MCF 10A (cell line): ENCODE data around the gene DCAF15. TPM values are rescaled to one million over a fixed set of nuclear protein-coding genes. Genes with fewer than 3 reads are reported as not detected.

ENCODE experiments used
- BruUV-seq: library from RNA; stranded (reverse); fragments of 400-500 nt; replicated peaks from 2 replicates; lab custom pipeline; 2021; lab: Mats Ljungman, UMichigan
- CTCF ChIA-PET: fragments of 300-600 bp; sonication (Branson Sonifier 250); formaldehyde crosslinking; extraction: SDS; loops from one replicate; lab custom pipeline; 2021; ENCODE audit warnings: antibody characterized with exemption, inconsistent platforms; lab: Yijun Ruan, JAX
- POLR2A ChIA-PET: fragments of 300-600, 350-650 bp; sonication (Branson Sonifier 250); formaldehyde crosslinking; extraction: SDS; loops from one replicate; lab custom pipeline; 2020; ENCODE audit warnings: antibody characterized with exemption, inconsistent platforms; lab: Yijun Ruan, JAX
- DNase-seq: peaks from one replicate; pipeline ENCODE4 v3.0.0-alpha.2; 2018; ENCODE audit not compliant: unreplicated experiment
- H3K27ac Mint-ChIP-seq: one replicate; pipeline ENCODE4 v1.8.0; 2022; ENCODE audit warnings: mild to moderate bottlenecking, low read depth, mixed read lengths; ENCODE audit not compliant: unreplicated experiment
- H3K27me3 Mint-ChIP-seq: one replicate; pipeline ENCODE4 v1.8.0; 2022; ENCODE audit warnings: mixed read lengths; ENCODE audit not compliant: insufficient read depth, unreplicated experiment
- H3K36me3 Mint-ChIP-seq: one replicate; pipeline ENCODE4 v1.8.0; 2022; ENCODE audit warnings: mild to moderate bottlenecking, moderate library complexity, mixed read lengths; ENCODE audit not compliant: insufficient read depth, unreplicated experiment
- H3K4me1 Mint-ChIP-seq: one replicate; pipeline ENCODE4 v1.8.0; 2022; ENCODE audit warnings: mixed read lengths; ENCODE audit not compliant: insufficient read depth, unreplicated experiment
- H3K4me3 Mint-ChIP-seq: one replicate; pipeline ENCODE4 v1.8.0; 2022; ENCODE audit warnings: mild to moderate bottlenecking, moderate library complexity, mixed read lengths; ENCODE audit not compliant: unreplicated experiment
- H3K9me3 Mint-ChIP-seq: one replicate; pipeline ENCODE4 v1.8.0; 2022; ENCODE audit warnings: mixed read lengths; ENCODE audit not compliant: unreplicated experiment
- intact Hi-C: fragments of 100-400 bp; cut with micrococcal nuclease; formaldehyde crosslinking; loops from 2 replicates; pipeline ENCODE4 v1.14.1; 2022
- total RNA-seq: library from RNA; stranded (reverse); gene quantifications from 2 replicates; pipeline ENCODE4 v1.2.3, GENCODE V29; 2022
- TF ChIP-seq, protein P1 (sequence below): fragments of 200-600 bp; IDR thresholded peaks from one replicate; pipeline ENCODE4 v1.8.0; 2022; ENCODE audit warnings: antibody characterized with exemption, mild to moderate bottlenecking; ENCODE audit not compliant: unreplicated experiment

Gene DCAF15
- total RNA-seq, 1 experiment from 2014 or later: 19.3 TPM

DNA sequence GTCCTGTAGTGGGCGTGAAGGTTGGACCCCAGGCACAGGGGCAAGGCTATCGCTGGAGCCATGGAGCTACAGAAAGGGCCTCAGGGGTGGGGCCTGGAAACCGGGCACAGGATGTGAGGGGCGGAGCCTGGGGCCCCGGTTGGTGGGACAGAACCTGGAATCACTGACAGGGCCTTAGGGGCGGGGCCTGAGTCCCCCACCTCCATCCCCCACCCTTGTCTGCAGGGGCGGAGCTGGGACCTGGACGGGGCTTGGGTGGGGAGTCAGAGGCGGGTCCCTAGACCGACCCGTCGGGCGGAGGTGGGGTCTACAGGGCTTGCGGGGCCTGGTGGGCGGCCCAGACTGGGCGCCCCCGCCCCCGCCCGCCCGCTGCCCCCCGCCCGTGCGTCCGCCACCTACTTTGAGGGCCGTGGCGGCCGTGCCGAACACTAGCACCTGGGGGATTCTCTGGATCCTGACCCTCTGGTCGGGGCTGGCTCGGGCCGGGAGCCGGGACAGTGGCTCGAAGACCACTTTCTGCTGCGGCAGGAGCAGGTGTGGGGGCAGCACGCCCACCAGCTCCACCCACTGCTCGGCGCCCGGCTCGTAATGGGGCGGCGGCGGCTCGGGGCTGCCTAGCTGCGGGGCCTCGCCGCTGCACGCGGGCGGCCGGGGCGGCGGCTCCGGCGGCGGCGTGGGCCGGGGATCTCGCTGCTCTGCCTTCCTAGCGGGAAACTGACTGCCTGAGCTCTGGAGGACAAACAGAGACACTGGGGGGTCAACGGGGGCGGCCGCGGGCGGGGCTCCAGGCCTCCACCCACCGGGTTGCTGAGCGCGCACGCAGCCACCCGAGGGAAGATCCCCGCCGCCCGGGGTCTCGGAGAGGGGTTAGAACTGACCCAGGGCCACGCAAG lies 26.3 kb downstream of the DCAF15 start:
- BruUV-seq: no TSS peak
- ChIA-PET POLR2A (no interaction called here), CTCF (interaction anchor here (0.5 to 0.9 kb wide), 6 partner anchors 19 to 747 kb away, joined by 3 to 4 read pairs (median 3); no protein-coding TSS in a partner anchor)
- intact Hi-C loops: no loop called here
- H3K9me3 Mint-ChIP-seq: no peaks in the 10 kb centered on the region
- H3K4me1 Mint-ChIP-seq: peaks cover 5% of the 10 kb centered on the region
- no peak for DNase-seq
- TF ChIP-seq, protein P1, sequence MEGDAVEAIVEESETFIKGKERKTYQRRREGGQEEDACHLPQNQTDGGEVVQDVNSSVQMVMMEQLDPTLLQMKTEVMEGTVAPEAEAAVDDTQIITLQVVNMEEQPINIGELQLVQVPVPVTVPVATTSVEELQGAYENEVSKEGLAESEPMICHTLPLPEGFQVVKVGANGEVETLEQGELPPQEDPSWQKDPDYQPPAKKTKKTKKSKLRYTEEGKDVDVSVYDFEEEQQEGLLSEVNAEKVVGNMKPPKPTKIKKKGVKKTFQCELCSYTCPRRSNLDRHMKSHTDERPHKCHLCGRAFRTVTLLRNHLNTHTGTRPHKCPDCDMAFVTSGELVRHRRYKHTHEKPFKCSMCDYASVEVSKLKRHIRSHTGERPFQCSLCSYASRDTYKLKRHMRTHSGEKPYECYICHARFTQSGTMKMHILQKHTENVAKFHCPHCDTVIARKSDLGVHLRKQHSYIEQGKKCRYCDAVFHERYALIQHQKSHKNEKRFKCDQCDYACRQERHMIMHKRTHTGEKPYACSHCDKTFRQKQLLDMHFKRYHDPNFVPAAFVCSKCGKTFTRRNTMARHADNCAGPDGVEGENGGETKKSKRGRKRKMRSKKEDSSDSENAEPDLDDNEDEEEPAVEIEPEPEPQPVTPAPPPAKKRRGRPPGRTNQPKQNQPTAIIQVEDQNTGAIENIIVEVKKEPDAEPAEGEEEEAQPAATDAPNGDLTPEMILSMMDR: no peak
- no peak overlapping the region for H3K4me3 Mint-ChIP-seq
- no peak overlapping the region for H3K27ac Mint-ChIP-seq
- H3K36me3 Mint-ChIP-seq: peaks cover 38% of the 10 kb centered on the region
- H3K27me3 Mint-ChIP-seq: no peaks in the 10 kb centered on the region

DNA sequence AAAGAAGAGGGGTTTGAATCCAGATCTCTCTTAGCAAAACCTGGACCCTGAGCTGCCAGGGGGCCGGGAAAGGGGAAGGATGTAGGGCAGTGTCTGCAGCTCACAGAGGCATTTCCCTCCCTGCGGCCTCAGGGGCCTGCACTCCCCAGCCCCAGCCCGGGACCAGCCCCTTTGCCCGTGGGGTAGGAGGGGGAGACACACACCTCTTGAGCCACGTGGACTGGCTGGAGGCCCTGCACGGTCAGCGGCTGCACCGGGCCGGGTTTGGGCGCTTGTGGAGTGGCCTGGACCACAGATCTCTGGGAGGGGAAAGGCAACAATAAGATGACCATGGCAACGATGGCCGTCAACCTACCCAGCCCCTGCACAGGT lies 26.9 kb downstream of the DCAF15 start:
- Mint-ChIP-seq H3K4me1 (peaks cover under 1% of the 10 kb centered on the region), H3K9me3 (no peaks in the 10 kb centered on the region), H3K4me3 (no peak overlapping the region), H3K27me3 (no peaks in the 10 kb centered on the region), H3K27ac (no peak overlapping the region), H3K36me3 (peaks cover 31% of the 10 kb centered on the region)
- ChIA-PET POLR2A (no interaction called here), CTCF (interaction anchor here (0.6 kb wide), 1 partner anchor 19 kb away, joined by 5 read pairs; no protein-coding TSS in a partner anchor)
- intact Hi-C loops: no loop called here
- DNase-seq: no peak
- TF ChIP-seq, protein P1: no peak
- no TSS peak for BruUV-seq

DNA sequence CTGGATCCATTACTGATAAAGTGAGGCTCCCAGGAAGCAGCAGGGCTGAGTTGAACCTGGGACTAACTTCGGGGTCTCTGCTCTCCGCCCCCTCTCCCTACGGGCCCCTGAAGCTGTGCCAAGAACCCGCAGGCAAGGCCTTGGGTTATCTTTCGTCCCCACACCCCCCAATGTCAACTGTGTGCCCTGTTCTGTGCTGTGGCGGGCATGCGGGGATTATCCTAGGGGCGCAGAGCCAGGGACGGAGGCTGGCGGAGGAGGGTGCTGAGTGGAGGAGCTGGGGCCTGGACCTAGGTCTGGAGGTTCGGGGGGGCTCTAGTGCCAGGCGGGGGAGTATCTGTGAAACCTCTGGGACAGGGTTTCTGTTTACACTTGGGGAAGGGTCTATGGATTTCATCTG lies 27.4 kb downstream of the DCAF15 start:
- H3K27me3 Mint-ChIP-seq: no peaks in the 10 kb centered on the region
- TF ChIP-seq, protein P1: no peak
- no TSS peak for BruUV-seq
- no peaks in the 10 kb centered on the region for H3K9me3 Mint-ChIP-seq
- DNase-seq: no peak
- POLR2A ChIA-PET: no interaction called here
- CTCF ChIA-PET: interaction anchor here (0.6 kb wide), 1 partner anchor 20 kb away, joined by 5 read pairs; no protein-coding TSS in a partner anchor
- intact Hi-C loops: no loop called here
- no peak overlapping the region for H3K27ac Mint-ChIP-seq
- no peaks in the 10 kb centered on the region for H3K4me1 Mint-ChIP-seq
- peaks cover 27% of the 10 kb centered on the region for H3K36me3 Mint-ChIP-seq
- H3K4me3 Mint-ChIP-seq: no peak overlapping the region

DNA sequence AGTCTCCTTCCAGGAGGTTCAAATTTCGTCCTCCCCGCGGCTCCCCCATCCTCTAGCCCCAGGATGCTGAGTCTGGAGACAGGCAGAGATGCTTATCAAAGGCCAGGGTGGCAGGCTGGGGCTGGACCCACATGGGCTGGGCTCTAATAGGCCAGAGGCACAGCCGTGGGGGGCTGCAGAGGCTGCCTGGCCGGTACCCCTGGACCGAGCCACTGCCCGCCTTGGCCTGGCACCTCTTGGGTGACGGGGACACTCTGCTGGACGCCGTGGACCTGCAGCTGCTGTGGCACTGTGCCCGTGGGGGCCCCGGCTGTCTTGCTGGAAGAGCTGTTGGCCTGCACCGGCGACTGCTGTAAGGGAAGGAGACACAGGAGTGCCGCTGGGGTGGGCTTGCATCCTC lies 28.0 kb downstream of the DCAF15 start:
- POLR2A ChIA-PET: no interaction called here
- TF ChIP-seq, protein P1: no peak
- H3K27ac Mint-ChIP-seq: no peak overlapping the region
- BruUV-seq: no TSS peak
- CTCF ChIA-PET: interaction anchor here (0.6 kb wide), 2 partner anchors 13 to 101 kb away, joined by 3 to 4 read pairs; no protein-coding TSS in a partner anchor
- H3K27me3 Mint-ChIP-seq: no peaks in the 10 kb centered on the region
- no peak overlapping the region for H3K4me3 Mint-ChIP-seq
- no peak for DNase-seq
- no peaks in the 10 kb centered on the region for H3K9me3 Mint-ChIP-seq
- H3K4me1 Mint-ChIP-seq: no peaks in the 10 kb centered on the region
- intact Hi-C loops: no loop called here
- peaks cover 23% of the 10 kb centered on the region for H3K36me3 Mint-ChIP-seq
